ENCODE measurements around the gene KLK7. TPM values are rescaled to one million over a fixed set of nuclear protein-coding genes. Genes with fewer than 3 reads are reported as not detected.

KLK7 gene
- total RNA-seq (2014; rRNA removed; shearing (Covaris generic)): 0.13 and 0.31 TPM in 2 replicates

DNA sequence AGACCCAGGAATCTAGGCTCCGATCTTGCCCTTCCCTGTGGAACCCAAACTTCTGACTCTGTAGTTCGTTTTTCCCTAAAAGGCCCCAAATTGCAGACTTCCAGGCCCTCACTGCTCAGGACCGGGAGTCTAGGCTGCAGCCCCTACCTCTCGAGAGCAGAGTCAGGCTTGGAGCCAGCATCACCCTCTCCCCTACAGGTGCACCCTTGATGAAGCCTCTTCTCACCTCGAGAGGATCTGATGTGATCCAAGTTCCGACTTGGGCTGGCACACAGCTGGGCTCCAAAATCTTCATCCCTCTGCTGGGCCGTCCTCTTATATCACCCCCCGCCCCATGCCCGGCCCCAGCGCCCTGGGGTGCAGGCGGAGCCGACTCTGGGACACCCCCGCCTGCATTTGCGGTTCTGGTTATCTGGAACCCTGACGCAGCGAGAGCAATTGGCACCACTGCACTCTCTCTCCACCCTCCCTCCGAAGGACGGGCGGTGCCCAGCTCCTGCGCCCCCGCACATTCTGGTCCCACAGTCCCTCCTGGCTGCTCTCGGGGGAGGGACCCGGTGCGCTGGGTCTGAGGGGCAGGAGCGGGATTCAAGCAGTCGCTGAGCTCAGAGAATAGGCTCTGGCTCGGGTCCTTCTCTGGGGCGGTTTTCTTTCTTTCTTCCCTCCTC is at the start of gene KLK7:
KLK7 (minus strand) TSS at position 293 of the 668 bp plus-strand sequence. CDS start 1,518 bp downstream, outside the sequence.
- no peak for DNase-seq (ENCODE audit: low spot score)

DNA sequence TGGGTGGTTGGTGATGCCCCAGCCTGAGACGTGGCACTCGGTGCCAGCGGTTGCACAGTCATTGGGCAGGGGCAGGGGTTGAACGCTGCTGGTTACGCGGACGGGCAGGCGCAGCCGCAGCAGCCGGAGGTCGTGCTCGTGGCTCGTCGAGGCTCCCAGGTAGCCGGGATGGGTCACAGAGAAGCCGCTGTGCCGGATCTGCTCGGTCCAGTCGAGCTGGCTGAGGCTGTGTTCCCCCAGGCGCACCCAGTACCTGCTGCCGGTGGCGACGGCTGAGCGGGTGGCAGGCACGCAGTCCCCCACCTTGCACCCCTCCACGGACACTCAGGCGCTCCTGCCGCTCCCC is 48.1 kb upstream of the KLK7 start:
- DNase-seq (ENCODE audit: low spot score): no peak

DNA sequence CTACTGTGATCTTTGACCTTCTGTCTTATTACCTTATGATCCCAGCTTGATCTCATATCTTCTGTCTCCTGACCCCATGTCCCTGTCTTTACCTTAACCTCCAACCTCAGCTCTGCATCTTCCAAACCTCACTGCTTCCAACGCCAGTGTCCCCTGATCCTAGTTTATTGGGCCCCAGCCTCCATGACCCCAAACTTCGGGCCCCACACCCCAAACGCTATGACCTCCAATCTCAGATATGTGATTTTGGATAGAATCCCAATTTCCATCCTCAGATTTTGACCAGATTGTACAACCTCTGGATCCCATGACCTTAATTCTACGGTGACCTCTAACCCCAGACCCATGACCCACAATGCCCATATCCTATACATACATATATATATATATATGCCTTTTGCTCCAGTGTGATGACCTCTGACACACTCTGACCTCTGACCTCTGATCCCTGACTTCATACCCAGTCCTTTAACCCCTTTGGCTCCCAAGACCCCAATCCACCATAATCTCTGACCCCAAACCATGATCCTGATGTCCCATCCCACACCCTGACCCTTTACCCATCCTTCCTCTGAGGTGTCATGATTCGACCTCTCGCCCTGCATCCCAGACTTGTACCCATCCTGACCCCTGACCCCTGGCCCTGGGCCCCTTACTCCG is 47.6 kb upstream of the KLK7 start:
- no peak for DNase-seq (ENCODE audit: low spot score)

DNA sequence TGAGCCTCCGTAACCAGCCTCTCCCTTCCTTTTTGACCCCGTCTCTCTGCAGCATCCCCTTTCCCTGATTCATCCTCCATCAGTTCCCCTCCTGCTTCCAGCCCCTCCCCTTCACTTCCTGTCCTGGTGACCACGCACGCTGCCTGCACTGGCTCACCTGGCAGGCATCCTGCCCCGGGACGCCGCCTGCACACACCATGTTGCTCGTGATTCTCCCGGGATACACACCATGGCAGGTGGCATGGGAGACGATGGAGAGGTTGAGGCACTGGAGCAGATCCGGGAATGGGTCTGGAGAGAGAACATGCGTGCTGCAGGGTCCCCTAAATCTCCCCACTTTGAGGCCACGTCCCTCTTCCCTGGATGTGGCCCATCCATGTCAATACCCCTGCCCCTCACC is 46.9 kb upstream of the KLK7 start:
- no peak for DNase-seq (ENCODE audit: low spot score)

DNA sequence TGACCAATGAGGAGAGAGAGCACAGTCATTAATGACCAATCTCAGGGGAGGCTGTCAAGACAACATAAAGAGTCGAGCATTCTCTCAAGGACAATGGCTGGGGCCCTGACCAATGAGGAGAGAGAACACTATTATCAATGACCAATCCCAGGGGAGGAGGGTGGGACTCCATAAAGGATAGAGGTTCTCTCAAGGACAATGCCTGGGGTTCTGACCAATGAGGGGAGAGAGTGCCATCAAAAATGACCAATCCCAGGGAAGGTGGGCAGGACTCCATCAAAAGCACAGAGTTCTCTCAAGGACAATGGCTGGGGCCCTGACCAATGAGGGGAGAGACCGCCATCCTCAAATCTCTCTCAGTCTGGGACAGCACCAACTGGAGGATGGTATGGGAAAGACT is 46.0 kb upstream of the KLK7 start:
- peak; percentile 27 for DNase-seq (ENCODE audit: low spot score)

DNA sequence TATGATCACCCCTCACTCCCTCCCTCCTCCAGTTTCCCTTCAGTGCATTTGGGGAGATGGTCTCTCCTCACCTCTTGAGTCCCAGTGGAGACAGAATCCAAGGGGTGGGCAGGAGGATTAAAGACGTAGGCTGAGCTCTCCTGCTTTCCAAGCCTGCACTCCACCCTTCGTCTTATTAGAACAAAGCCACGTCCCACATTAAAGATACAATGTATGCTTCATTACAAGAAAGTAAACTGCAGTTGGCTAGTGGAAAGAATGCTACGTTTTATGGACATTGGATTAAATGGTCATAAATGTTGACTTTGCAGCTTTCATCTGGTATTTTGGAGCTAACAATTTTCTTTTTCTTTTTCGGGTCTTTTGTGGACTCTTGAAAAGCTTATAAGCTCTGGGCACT is 44.2 kb upstream of the KLK7 start:
- DNase-seq (ENCODE audit: low spot score): peak; percentile 35

DNA sequence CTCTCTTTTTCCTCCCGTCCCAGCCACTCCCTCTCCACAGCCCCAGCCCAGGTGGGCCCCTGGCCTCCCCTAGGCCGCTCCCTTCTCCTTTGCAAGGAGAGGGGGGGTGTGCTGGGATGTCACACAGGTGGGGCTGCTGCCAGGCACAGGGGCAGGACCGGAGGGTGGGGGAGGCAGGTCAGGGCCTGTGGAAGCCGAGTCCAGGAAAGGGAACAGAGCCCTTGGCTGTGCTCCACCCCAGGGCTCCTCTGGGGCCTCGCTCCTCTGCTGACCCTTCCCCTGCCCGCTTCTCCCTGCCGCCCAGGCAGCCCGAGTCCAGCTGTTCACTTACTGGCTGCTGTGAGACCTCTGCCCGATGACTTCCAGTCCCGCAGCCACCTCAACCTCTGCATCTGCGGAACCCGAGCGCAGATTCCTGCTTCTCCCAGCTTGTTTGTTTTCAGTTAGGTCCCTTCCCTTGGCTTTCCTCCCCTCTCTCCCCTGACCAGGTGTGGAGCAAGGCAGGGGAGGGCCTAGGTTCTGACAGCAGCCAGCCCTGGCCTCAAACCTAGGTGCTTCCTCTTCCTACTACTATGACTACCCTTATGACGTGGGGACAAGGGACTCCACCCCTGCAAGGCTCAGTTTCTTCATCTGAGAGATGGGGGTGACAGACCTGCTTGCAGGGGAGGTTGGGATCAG is 43.5 kb upstream of the KLK7 start:
- DNase-seq (ENCODE audit: low spot score): peak; percentile 75

DNA sequence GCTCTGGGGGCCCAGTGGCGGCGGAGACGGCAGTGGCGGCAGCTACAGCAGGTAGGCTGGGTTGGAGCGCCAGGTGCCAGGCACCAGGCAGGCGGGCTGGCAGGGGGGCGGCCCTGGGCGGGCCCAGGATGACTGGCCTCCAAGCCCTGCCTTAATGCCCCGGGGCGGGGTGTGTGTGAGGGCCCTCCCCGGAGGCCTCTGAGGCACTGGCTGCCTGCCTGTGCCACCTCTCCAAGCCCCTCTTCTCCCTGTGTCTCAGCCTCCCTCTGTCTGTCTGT is 42.8 kb upstream of the KLK7 start, which contains the start of gene KLK11:
KLK11 (minus strand) TSS at position 63 of the 278 bp plus-strand sequence. CDS start 985 bp downstream, outside the sequence.
- DNase-seq (ENCODE audit: low spot score): peak; percentile 92

DNA sequence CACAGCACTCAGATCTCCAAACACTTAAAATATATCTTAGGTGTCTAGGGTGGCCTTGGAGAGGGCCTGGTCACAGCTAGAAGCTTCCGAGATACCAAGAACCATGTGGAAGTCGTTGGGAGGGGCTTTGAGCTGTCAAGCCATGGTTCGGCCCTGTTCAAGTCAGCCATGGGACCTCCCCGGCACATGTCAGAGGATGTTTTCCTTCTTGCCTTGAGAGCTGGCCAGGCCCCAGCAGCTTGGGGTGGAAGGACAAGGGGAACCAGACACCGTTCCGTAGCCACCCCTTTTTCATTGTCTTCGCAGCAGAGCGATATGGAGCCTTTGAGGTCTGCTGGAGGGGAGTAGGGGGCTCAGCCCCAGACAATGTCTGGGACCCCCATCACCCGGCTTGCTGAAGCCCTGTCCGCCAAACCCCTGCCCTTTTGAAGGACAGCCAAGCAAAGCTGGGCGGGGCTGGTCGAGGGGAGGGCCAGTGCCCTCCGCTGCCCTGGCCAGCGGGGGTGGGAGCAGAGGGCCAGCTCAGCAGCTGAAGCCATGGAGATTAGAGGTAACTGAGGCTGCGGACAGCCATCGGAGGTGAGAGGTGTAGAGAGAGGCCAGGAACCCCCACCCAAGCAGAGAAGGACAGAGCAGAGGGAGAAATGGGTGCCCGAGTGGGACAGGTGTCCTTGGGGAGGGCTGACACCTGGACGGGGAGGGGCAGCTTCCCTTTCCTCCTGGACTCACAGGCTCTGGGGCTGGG is 42.3 kb upstream of the KLK7 start:
- DNase-seq (ENCODE audit: low spot score): peak; percentile 70

DNA sequence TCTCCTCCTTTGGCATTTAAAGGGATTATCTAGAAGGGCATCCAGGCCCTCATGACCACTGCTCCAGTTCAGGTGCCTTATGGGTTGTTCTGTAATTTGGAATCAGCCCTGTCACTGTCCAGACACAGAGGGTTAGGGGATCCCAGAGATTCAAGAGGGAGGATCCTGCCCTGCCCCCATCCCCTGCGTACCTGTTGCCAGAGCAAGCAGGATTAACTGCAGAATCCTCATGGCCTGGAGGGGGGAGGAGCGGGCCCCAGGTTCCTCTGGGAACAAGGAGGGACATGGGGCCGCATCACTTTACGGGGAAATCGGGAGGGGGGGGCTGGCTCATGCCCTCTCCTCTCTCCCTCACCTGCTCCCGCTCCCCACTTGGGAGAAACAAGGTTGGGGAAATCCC is 41.7 kb upstream of the KLK7 start:
- no peak for DNase-seq (ENCODE audit: low spot score)

DNA sequence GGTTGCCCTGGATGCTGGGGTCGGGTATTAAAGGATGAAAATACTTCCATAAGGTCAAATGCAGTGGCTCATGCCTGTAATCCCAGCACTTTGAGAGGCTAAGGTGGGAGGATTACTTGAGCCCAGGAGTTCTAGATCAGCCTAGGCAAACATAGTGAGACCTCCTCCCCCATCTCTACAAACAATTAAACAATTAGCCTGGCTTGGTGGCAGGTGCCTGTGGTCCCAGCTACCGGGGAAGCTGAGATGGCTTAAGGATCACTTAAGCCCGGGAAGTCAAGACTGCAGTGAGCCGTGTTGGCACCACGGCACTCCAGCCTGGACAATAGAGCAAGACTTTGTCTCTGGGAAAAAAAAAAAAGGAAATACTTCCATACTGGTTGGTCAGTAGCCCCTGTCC is 41.2 kb upstream of the KLK7 start:
- DNase-seq (ENCODE audit: low spot score): no peak

DNA sequence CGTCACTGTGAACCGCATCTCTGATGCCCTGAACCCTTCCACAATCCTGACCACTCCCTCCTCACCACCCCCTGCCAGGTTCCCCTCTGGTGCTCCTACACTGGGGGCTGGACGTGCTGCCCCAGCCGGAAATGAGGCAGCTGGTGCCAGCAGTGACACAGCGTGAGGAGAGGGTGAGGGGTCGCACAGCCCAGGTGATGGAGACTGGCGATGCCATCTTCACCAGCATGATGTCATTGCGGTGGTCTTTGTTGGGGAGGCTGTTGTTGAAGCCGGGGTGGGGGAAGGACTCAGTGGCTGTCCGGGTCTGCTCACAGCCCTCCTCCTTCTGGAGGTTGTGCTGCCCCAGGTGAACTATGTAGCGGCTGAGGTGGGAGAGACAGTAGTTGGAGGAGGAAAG is 40.2 kb upstream of the KLK7 start:
- DNase-seq (ENCODE audit: low spot score): no peak

DNA sequence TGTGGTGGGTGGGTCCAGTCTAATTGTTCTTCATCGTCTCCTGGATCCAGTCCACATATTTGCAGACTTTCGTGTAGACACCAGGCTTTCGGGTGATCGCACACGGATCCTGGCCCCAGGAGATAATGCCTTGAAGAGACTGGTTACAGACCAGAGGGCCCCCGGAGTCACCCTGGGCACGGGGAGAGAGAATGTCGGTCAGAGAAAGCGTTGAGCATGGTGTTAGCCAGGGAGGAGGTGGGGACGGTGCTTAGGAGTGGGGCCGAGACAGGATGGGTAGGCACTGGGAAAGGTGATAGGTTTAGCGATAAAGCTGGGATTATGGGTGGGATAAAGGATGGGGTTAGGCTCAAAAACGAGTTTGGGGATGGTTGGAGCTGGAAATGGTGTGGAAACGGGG is 38.8 kb upstream of the KLK7 start:
- DNase-seq (ENCODE audit: low spot score): no peak

DNA sequence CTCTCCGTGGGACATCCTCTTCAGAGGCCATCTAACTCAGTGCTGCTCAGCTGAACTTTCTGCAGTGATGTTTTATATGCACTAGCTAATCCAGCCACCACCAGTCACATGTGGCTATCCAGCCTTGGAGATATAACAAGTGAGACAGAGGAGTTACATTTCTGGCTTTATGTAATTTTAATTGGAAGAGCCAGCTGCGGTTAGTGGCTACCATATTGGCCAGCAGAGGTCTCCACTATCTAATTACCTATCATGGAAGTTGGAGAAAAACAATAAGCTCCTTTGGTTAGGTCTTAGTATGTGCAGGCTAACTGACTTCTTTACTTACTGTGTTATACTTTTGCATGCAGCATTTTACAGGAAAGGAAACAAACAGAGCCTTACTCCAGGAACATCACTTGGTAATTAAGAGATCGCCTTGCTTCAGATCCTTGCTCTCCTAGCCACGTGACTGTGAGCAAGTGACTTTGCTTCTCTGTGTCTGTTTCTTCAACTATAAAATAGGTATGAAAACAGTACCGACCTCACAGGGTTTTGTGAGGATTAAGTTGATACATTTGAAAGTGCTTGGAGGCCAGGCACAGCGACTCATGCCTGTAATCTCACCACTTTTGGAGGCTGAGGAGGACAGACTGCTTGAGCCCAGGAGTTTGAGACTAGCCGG is 37.4 kb upstream of the KLK7 start:
- peak; percentile 97 for DNase-seq (ENCODE audit: low spot score)

DNA sequence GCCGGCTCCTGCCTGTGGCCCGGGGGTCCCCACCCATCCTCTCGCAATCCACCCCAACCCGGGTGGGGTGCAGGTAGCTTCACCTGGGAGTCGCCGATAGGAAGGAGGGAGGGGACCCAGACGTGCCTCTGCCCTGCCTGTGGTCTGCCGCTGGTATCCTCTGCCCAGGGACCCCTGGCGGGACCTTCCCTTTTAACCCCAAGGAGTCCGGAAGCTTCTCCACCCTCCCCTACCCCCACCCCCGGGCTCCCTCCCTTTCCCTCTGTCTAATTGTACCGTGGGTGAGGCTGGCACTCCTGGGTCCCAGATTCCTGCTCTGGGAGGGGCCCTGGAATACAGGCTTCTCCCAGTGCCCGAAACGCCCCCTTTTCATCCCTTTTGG is 35.8 kb upstream of the KLK7 start, which contains the start of gene KLK10:
KLK10 (minus strand) TSS at position 166 of the 382 bp plus-strand sequence. CDS start 579 bp downstream, outside the sequence.
- DNase-seq (ENCODE audit: low spot score): no peak

DNA sequence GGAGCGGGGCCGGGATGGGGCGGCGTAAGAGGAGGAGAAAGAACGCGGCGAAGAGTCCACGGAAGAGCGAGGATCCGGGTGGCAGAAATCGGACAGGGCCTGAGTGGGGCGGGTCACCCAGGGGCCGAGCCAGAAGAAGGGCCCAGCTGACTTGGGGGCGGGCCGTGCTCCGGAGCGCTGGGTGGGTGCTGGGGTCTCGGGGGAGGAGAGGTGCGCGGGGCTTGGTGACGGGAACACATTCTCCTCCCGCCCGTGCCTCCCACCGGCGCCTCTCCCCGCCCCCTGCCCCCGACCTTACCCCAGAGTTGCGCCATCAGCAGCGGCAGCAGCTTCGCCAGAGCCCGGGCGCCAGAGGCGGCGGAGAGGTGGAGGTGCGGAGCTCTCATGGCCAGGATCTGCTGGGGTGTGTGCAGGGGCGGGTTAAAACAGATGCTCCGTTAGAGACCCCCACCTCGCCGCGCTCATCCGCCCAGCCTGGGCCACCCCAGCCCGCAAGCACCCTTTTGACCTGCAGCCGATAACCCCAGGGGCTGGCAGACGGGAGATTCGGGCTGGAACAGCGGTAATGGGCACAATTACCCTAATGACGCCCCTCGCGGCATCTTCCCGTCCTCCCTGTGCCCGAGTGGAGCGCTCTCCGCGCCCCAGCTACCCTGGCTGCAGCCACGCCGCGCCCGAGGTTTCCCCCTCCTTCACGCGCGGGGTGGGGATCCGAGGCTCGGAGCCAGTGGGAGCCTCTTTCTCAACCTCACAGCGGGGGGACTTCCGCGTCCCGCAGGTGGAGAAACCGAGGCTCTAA is 35.2 kb upstream of the KLK7 start:
- DNase-seq (ENCODE audit: low spot score): peak; percentile 82

DNA sequence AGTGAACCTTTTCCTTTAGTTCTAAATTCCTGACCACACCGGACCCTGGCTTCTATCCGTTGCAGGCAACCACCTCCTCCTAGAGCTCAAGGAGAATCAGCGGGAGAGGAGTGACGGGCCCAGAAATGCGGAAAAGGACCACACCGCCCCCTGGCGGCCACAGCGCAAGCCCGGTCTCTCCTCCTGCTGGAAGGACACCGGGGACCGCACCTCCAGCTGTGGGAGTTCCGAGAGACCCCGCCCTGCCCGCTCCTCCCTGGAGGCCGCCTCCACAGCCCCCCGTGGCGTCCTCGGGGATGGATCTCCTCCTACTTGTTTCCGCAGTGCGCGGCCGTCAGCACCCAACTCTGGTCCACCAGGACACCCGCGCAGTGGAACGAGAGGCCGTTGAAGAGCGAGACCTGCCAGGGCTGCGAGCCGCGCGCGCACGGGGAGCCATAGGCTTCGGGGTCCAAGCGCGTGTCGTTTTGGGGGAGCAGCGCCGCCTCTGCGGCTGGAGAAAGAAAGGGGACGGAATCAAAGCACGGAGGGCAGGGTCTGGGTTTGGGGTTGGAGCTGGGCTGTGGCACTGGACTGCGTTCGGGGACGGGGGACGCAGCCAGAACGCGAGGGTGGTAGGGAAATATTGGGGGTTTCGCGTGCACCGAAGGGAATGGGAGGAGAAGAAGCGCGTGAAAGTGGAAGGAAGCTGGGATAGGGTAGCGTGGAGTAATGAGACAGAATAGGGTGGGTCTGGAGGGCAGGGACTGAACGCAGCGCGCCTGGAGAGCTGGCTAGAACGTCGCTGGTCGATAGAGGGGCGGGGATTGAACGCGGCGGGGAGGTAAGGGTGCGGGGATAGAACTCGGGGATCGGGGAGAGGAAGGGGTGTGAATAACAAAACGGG is 33.3 kb upstream of the KLK7 start:
- DNase-seq (ENCODE audit: low spot score): peak; percentile 88

DNA sequence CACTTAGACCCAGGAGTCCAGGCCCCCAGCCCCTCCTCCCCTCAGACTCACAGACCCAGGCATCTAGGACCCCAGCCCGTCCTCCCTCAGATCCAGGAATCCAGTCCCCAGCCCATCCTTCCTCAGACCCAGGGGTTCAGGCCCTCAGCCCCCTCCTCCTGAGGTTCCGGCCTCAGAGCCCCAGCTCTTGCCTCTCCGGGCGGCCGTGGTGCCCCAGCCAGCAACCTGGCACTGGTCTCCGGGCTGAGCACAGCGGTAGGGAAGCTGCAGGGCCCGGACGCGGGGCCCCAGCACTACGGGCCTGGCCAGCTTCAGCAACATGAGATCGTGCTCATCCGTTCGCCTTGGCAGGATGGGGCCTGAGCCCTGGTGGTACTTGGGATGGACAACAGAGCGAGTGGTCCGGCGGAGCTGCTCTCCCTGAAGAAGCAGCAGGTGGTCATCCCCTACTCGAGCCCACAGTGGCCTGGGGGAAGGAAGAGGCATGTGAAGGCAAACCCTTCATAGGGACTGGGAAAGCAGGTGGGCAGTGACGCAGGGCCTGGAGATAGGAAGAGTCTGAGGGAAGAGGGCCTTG is 32.1 kb upstream of the KLK7 start:
- no peak for DNase-seq (ENCODE audit: low spot score)

DNA sequence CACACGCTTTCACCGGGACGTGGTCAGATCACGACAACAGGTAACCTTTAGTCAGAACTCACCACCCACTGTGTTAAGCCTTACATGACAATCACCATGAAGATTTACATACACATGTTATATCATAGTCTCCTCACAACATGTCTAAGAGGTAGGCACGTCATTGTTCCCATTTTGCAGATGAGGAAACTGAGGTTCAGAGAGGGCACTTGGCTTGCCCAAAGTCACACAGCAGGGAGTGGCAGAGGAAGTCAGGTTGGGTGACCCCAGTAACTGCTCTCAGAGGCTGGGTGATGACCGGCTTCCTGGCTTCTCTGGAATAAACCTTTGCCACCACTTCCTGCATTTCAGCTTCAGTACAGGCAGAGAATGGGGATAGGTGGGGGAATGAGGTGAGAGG is 30.5 kb upstream of the KLK7 start:
- DNase-seq (ENCODE audit: low spot score): no peak

All from HT-29 (cell line).